ENCODE data around the gene HEXB. TPM values are rescaled to one million over a fixed set of nuclear protein-coding genes. Genes with fewer than 3 reads are reported as not detected.

Gene HEXB
- total RNA-seq (2022; extraction: Qiagen RNA extraction; ENCODE audit: low read depth) = 107 to 133 TPM (median 113 TPM) in 5 replicates

GRCh38 chr5:74684900-74685851 is at the start of gene HEXB:
Gene HEXB, plus strand, starts transcription at chr5:74685233. Its CDS starts 28 bp downstream, at chr5:74685261.

GRCh38 chr5:74640450-74640953 is 44.5 kb upstream of the HEXB start, which contains the start of gene ENC1:
Gene ENC1, minus strand, starts transcription at chr5:74640728. Its CDS starts 4,243 bp downstream, at chr5:74636485.

GRCh38 chr5:74766849-74767578 is 82.0 kb downstream of the HEXB start, which contains the start of the genes GFM2 and NSA2:
Gene GFM2, minus strand, starts transcription at chr5:74767117. Its CDS starts 3,375 bp downstream, at chr5:74763742.
Gene NSA2, plus strand, starts transcription at chr5:74767249. Its CDS starts 112 bp downstream, at chr5:74767361.

Other genes with a start within 250 kb of the HEXB start
- gene ENC1, start 44.5 kb upstream of the HEXB start, total RNA-seq (2022; extraction: Qiagen RNA extraction; ENCODE audit: low read depth) = 6.8 to 7.9 TPM (median 7.7 TPM) in 5 replicates
- 23.8 to 26.3 TPM (median 24.9 TPM) in 5 replicates for gene GFM2, start 81.9 kb downstream of the HEXB start, total RNA-seq (2022; extraction: Qiagen RNA extraction; ENCODE audit: low read depth)
- gene NSA2, start 82.0 kb downstream of the HEXB start, total RNA-seq (2022; extraction: Qiagen RNA extraction; ENCODE audit: low read depth) = 120 to 193 TPM (median 124 TPM) in 5 replicates
- gene FAM169A, start 181.2 kb downstream of the HEXB start, total RNA-seq (2022; extraction: Qiagen RNA extraction; ENCODE audit: low read depth) = 3.1 to 8.6 TPM (median 6.5 TPM) in 5 replicates

Measured in A549 treated with ZK216348 at 1 μM for 4 hours (cell line).